Mesenchymal stem cell (in vitro differentiated cells and primary cell): Measurements from ENCODE around the gene FIS1.
"Not testable (repeated sequence)": the region's sequence is repeated elsewhere in the genome, so short reads cannot be mapped to it uniquely, and the experiment has no call there.

Experiments
- DNase-seq: peaks from one replicate; pipeline ENCODE4 v3.0.0-alpha.2; 2013
- H2AFZ ChIP-seq: one replicate; pipeline ENCODE4 v1.6.1; 2013; ENCODE audit warnings: low read depth, mild to moderate bottlenecking, control low read depth, inconsistent platforms, low read length, moderate library complexity
- H2AK5ac ChIP-seq: 2 replicates; pipeline ENCODE4 v1.6.1; 2013; ENCODE audit warnings: low read length, moderate library complexity, mild to moderate bottlenecking, inconsistent platforms; ENCODE audit not compliant: severe bottlenecking
- H2BK120ac ChIP-seq: one replicate; pipeline ENCODE4 v1.6.1; 2013; ENCODE audit warnings: low read depth, mild to moderate bottlenecking, inconsistent platforms, low read length, moderate library complexity
- H2BK12ac ChIP-seq, 2 experiments: one replicate each; pipeline ENCODE4 v1.6.1; 2013; ENCODE audit warnings: inconsistent platforms in 2 of 2, low read length in 2 of 2, mild to moderate bottlenecking in 2 of 2, moderate library complexity in 2 of 2, control low read depth in 1 of 2
- H2BK15ac ChIP-seq: one replicate; pipeline ENCODE4 v1.6.1; 2013; ENCODE audit warnings: mild to moderate bottlenecking, low read depth, inconsistent platforms; ENCODE audit not compliant: poor library complexity, severe bottlenecking
- H2BK5ac ChIP-seq: 2 replicates; pipeline ENCODE4 v1.6.1; 2013; ENCODE audit warnings: low read depth, mild to moderate bottlenecking, low read length, control low read depth, inconsistent platforms; ENCODE audit not compliant: poor library complexity, severe bottlenecking
- H3K14ac ChIP-seq, 2 experiments: one replicate each; pipeline ENCODE4 v1.6.1; 2013; ENCODE audit warnings: inconsistent platforms in 2 of 2, low read length in 2 of 2, control low read depth in 1 of 2, mild to moderate bottlenecking in 1 of 2, moderate library complexity in 1 of 2
- H3K18ac ChIP-seq, 2 experiments: one replicate each; pipeline ENCODE4 v1.6.1; 2013; ENCODE audit warnings: inconsistent platforms in 2 of 2, low read length in 2 of 2, control low read depth in 1 of 2, low read depth in 1 of 2, mild to moderate bottlenecking in 1 of 2
- H3K23ac ChIP-seq, 2 experiments: one replicate each; pipeline ENCODE4 v1.6.1; 2013; ENCODE audit warnings: inconsistent platforms in 2 of 2, low read length in 2 of 2, mild to moderate bottlenecking in 2 of 2, moderate library complexity in 2 of 2, control low read depth in 1 of 2
- H3K27ac ChIP-seq: 2 replicates; pipeline ENCODE4 v1.5.1; 2013; ENCODE audit warnings: mild to moderate bottlenecking, moderate library complexity, low read length, control low read depth, inconsistent platforms; ENCODE audit not compliant: poor library complexity, severe bottlenecking
- H3K27me3 ChIP-seq, 2 experiments: 2 replicates each; pipeline versions ENCODE4 v1.6.1 to v1.7.0; 2013; ENCODE audit warnings: low read length in 2 of 2, mild to moderate bottlenecking in 2 of 2, moderate library complexity in 2 of 2, control low read depth in 1 of 2, inconsistent platforms in 1 of 2; ENCODE audit not compliant: control insufficient read depth in 1 of 2, insufficient read depth in 1 of 2
- H3K36me3 ChIP-seq, 2 experiments: 2 replicates each; pipeline versions ENCODE4 v1.6.1 to v1.7.0; 2013; ENCODE audit warnings: low read length in 2 of 2, control low read depth in 1 of 2, inconsistent platforms in 1 of 2, low read depth in 1 of 2, mild to moderate bottlenecking in 1 of 2; ENCODE audit not compliant: insufficient read depth in 2 of 2, control insufficient read depth in 1 of 2
- H3K4ac ChIP-seq, 2 experiments: one replicate each; pipeline ENCODE4 v1.6.1; 2013; ENCODE audit warnings: inconsistent platforms in 2 of 2, low read length in 2 of 2, mild to moderate bottlenecking in 2 of 2, moderate library complexity in 2 of 2, control low read depth in 1 of 2, low read depth in 1 of 2
- H3K4me1 ChIP-seq: 2 replicates; pipeline ENCODE4 v1.6.1; 2013; ENCODE audit warnings: low read depth, low read length, control low read depth; ENCODE audit not compliant: control insufficient read depth, insufficient read depth
- H3K4me2 ChIP-seq: 2 replicates; pipeline ENCODE4 v1.6.1; 2013; ENCODE audit warnings: low read length, mild to moderate bottlenecking, inconsistent platforms; ENCODE audit not compliant: poor library complexity, severe bottlenecking
- H3K4me3 ChIP-seq, 2 experiments: 2 replicates each; pipeline versions ENCODE4 v1.5.1 to v1.7.0; 2013; ENCODE audit warnings: low read length in 2 of 2, mild to moderate bottlenecking in 2 of 2, control low read depth in 1 of 2, low read depth in 1 of 2; ENCODE audit not compliant: insufficient read depth in 1 of 2
- H3K79me1 ChIP-seq: replicated peaks from 2 replicates; pipeline ENCODE4 v1.6.1; 2013; ENCODE audit warnings: mild to moderate bottlenecking, control low read depth, low read length, inconsistent platforms; ENCODE audit not compliant: poor library complexity, severe bottlenecking
- H3K9ac ChIP-seq: 2 replicates; pipeline ENCODE4 v1.7.0; 2013; ENCODE audit warnings: mild to moderate bottlenecking, low read length, moderate library complexity
- H3K9me3 ChIP-seq: 2 replicates; pipeline ENCODE4 v1.7.0; 2013; ENCODE audit warnings: mild to moderate bottlenecking, low read length; ENCODE audit not compliant: control insufficient read depth
- H4K8ac ChIP-seq: one replicate; pipeline ENCODE4 v1.6.1; 2013; ENCODE audit warnings: inconsistent platforms, mild to moderate bottlenecking, low read length, moderate library complexity
- H4K91ac ChIP-seq: one replicate; pipeline ENCODE4 v1.6.1; 2013; ENCODE audit warnings: mild to moderate bottlenecking, low read length, inconsistent platforms
- WGBS: methylation state at CpG from one replicate; pipeline ENCODE4 v1.1.7; 2013; ENCODE audit warnings: mixed read lengths; 5-methylcytosine and 5-hydroxymethylcytosine counted together

The FIS1 gene

DNA sequence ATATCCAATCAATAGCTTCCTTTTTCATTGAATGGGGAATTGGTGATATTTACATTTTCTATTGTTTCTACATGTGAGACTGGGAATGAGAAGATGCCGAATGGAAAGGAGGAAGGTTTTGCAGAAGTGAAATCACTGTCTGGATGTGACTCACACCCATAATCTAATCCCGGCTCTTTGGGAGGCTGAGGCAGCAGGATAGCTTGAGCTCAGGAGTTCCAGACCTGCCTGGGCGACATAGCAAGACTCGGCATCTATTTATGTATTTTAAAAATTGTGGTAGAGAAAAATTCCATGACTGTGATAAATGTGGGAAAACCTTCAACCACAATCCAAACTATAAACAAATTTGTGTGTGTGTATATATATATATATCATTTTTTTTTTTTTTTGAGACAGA, 10.9 kb upstream of the FIS1 start:
- H3K27me3 ChIP-seq, result peaks cover 8 to 15% of the 10 kb centered on the region in 2 experiments
- no peak overlapping the region for H3K18ac ChIP-seq
- H3K14ac ChIP-seq, result no peak overlapping the region
- H2BK5ac ChIP-seq, result no peak overlapping the region
- no peak overlapping the region for H2AK5ac ChIP-seq
- no peak overlapping the region for H2BK15ac ChIP-seq
- H3K79me1 ChIP-seq, result no peaks in the 10 kb centered on the region
- no peak overlapping the region for H3K9ac ChIP-seq
- no peaks in the 10 kb centered on the region for H3K36me3 ChIP-seq
- no peak overlapping the region for H2BK12ac ChIP-seq
- H2AFZ ChIP-seq, result no peak overlapping the region
- peaks cover 8% of the 10 kb centered on the region for H3K4me1 ChIP-seq
- H3K4me2 ChIP-seq, result no peak overlapping the region
- WGBS, result 90% methylated on average over 1 of the region's 4 CpGs
- H3K23ac ChIP-seq, result no peak overlapping the region
- H4K8ac ChIP-seq, result no peak overlapping the region
- H4K91ac ChIP-seq, result no peak overlapping the region
- H3K4me3 ChIP-seq, result no peak overlapping the region
- no peak overlapping the region for H2BK120ac ChIP-seq
- no peaks in the 10 kb centered on the region for H3K9me3 ChIP-seq
- DNase-seq, result peak; percentile 14
- no peak overlapping the region for H3K4ac ChIP-seq
- H3K27ac ChIP-seq, result no peak overlapping the region

GRCh38 chr7:101253199-101253598, 8.3 kb upstream of the FIS1 start:
- not testable (repeated sequence) for H2AFZ ChIP-seq, H3K27me3 ChIP-seq, H3K4me2 ChIP-seq, H2BK120ac ChIP-seq, H3K23ac ChIP-seq, H2AK5ac ChIP-seq, H3K9ac ChIP-seq, H2BK15ac ChIP-seq, H3K4ac ChIP-seq, H3K4me3 ChIP-seq, H2BK12ac ChIP-seq, H4K8ac ChIP-seq, H3K27ac ChIP-seq, H2BK5ac ChIP-seq, H3K18ac ChIP-seq, H3K9me3 ChIP-seq, H4K91ac ChIP-seq, H3K4me1 ChIP-seq, H3K79me1 ChIP-seq, DNase-seq, H3K14ac ChIP-seq
- peaks cover 10 to 16% of the 10 kb centered on the region in 2 experiments for H3K36me3 ChIP-seq
- 99% methylated on average over 5 of the region's 5 CpGs for WGBS

GRCh38 chr7:101251871-101252659, 7.2 kb upstream of the FIS1 start:
- Histone ChIP-seq H2BK12ac (no peak overlapping the region), H3K4me2 (peak overlapping the region; percentile 80), H3K27ac (peak overlapping the region; percentile 77), H3K23ac (no peak overlapping the region), H2BK5ac (no peak overlapping the region), H3K4ac (peak overlapping the region; percentile 77 to 91), H3K9ac (peak overlapping the region; percentile 96), H3K9me3 (no peaks in the 10 kb centered on the region), H2AFZ (peak overlapping the region; percentile 16), H3K27me3 (peaks cover 4 to 8% of the 10 kb centered on the region in 2 experiments), H2BK15ac (no peak overlapping the region), H3K4me3 (peak overlapping the region; percentile 87 to 93), H4K8ac (peak overlapping the region; percentile 96), H3K14ac (no peak overlapping the region), H3K36me3 (peaks cover 14 to 22% of the 10 kb centered on the region in 2 experiments), H3K18ac (peak overlapping the region in 1 of 2 experiments; percentile 83), H4K91ac (peak overlapping the region; percentile 75), H3K4me1 (peaks cover 8% of the 10 kb centered on the region), H3K79me1 (peaks cover 2% of the 10 kb centered on the region), H2AK5ac (no peak overlapping the region), H2BK120ac (no peak overlapping the region)
- DNase-seq, result peak; percentile 98
- WGBS, result 2% methylated on average over 46 of the region's 55 CpGs

- H3K4me1 ChIP-seq, result peaks cover 12% of the 10 kb centered on the region
- peak overlapping the region; percentile 45 for H3K9ac ChIP-seq
- H3K23ac ChIP-seq, result no peak overlapping the region
- H3K79me1 ChIP-seq, result peaks cover 7% of the 10 kb centered on the region
- H2AFZ ChIP-seq, result no peak overlapping the region
- H3K4me3 ChIP-seq, result peak overlapping the region in 1 of 2 experiments; percentile 93
- no peak overlapping the region for H3K4ac ChIP-seq
- no peak overlapping the region for H4K8ac ChIP-seq
- H2BK15ac ChIP-seq, result no peak overlapping the region
- 94% methylated on average over 3 of the region's 3 CpGs for whole genome bisulfite sequencing
- H4K91ac ChIP-seq, result no peak overlapping the region
- H2BK120ac ChIP-seq, result no peak overlapping the region
- no peak overlapping the region for H3K4me2 ChIP-seq
- peaks cover 4% of the 10 kb centered on the region in 2 experiments for H3K27me3 ChIP-seq
- no peak overlapping the region for H2AK5ac ChIP-seq
- no peak overlapping the region for H3K14ac ChIP-seq
- no peak for DNase-seq
- no peak overlapping the region for H3K27ac ChIP-seq
- no peak overlapping the region for H2BK12ac ChIP-seq
- no peaks in the 10 kb centered on the region for H3K9me3 ChIP-seq
- H3K36me3 ChIP-seq, result peaks cover 20 to 22% of the 10 kb centered on the region in 2 experiments
- H3K18ac ChIP-seq, result no peak overlapping the region
- H2BK5ac ChIP-seq, result no peak overlapping the region
Observed at GRCh38 chr7:101250324-101250723, 5.4 kb upstream of the FIS1 start.
